Fibroblast of lung (primary cell): Measurements from ENCODE around the gene SH2B3. TPM values are rescaled to one million over a fixed set of nuclear protein-coding genes. Genes with fewer than 3 reads are reported as not detected.

Experiments used
- DNase-seq, 2 donors: peaks; one replicate each; pipeline versions ENCODE4 v3.0.0 to v3.0.0-alpha.2; 2010; ENCODE audit warnings: low read depth in 2 of 2
- H2AFZ ChIP-seq: 2 replicates; pipeline ENCODE4 v1.5.1; 2012; ENCODE audit warnings: low read length, control low read depth, inconsistent platforms
- H3K27ac ChIP-seq: 2 replicates; pipeline ENCODE4 v1.5.1; 2011; ENCODE audit warnings: low read length, control low read depth; ENCODE audit not compliant: insufficient read depth
- H3K27me3 ChIP-seq: 2 replicates; pipeline ENCODE4 v1.5.1; 2011; ENCODE audit warnings: mild to moderate bottlenecking, low read length; ENCODE audit not compliant: control insufficient read depth, insufficient read depth
- H3K36me3 ChIP-seq: 2 replicates; pipeline ENCODE4 v1.5.1; 2011; ENCODE audit warnings: low read length; ENCODE audit not compliant: control insufficient read depth, insufficient read depth
- H3K4me1 ChIP-seq: 2 replicates; pipeline ENCODE4 v1.5.1; 2011; ENCODE audit warnings: low read length; ENCODE audit not compliant: control insufficient read depth, insufficient read depth; ENCODE audit errors: extremely low read depth
- H3K4me2 ChIP-seq: 2 replicates; pipeline ENCODE4 v1.5.1; 2011; ENCODE audit warnings: low read length, control low read depth; ENCODE audit not compliant: insufficient read depth; ENCODE audit errors: extremely low read depth
- H3K4me3 ChIP-seq, 4 experiments: fragments of 200-600 bp in 1 of 4; sonication (generic) in 1 of 4; replicated peaks in 1 of 4; 2 replicates each; pipeline ENCODE4 v1.5.1; 2011 to 2016; ENCODE audit warnings: low read length in 4 of 4, low read depth in 3 of 4, mild to moderate bottlenecking in 3 of 4, control low read depth in 2 of 4, inconsistent platforms in 1 of 4, mixed read lengths in 1 of 4; ENCODE audit not compliant: insufficient read depth in 1 of 4; ENCODE audit errors: control extremely low read depth in 1 of 4
- H3K79me2 ChIP-seq: 2 replicates; pipeline ENCODE4 v1.5.1; 2012; ENCODE audit warnings: mild to moderate bottlenecking, low read length, inconsistent platforms; ENCODE audit not compliant: control insufficient read depth, insufficient read depth
- H3K9ac ChIP-seq: 2 replicates; pipeline ENCODE4 v1.5.1; 2011; ENCODE audit warnings: mild to moderate bottlenecking, low read length, control low read depth; ENCODE audit not compliant: insufficient read depth
- H3K9me3 ChIP-seq: 2 replicates; pipeline ENCODE4 v1.5.1; 2012; ENCODE audit warnings: low read depth, low read length; ENCODE audit not compliant: control insufficient read depth, insufficient read depth
- H4K20me1 ChIP-seq: 2 replicates; pipeline ENCODE4 v1.5.1; 2011; ENCODE audit warnings: low read length; ENCODE audit not compliant: control insufficient read depth, insufficient read depth; ENCODE audit errors: extremely low read depth
- CTCF ChIP-seq, 2 donors: IDR thresholded peaks in 1 of 2; conservative IDR thresholded peaks in 1 of 2; 1 replicate in 1 of 2; 2 replicates in 1 of 2; pipeline ENCODE4 v1.5.1; 2011 to 2012; ENCODE audit warnings: low read length in 2 of 2, control low read depth in 1 of 2, inconsistent platforms in 1 of 2, low read depth in 1 of 2, mild to moderate bottlenecking in 1 of 2
- EZH2 ChIP-seq: IDR thresholded peaks from 2 replicates; pipeline ENCODE4 v1.5.1; 2012; ENCODE audit warnings: low read length, control low read depth, mild to moderate bottlenecking; ENCODE audit errors: missing control alignments
- polyA plus RNA-seq, 2 donors: library from polyadenylated mRNA; depleted of rRNA in 1 of 2; stranded (reverse) in 1 of 2; unstranded in 1 of 2; fragments of >200 nt; gene quantifications; 2 replicates each; pipeline ENCODE4 v1.2.1, GENCODE V29; 2011 to 2012; ENCODE audit warnings: missing spikeins in 1 of 2
- total RNA-seq: library from RNA; depleted of rRNA; stranded (reverse); fragments of >200 nt; gene quantifications from 2 replicates; pipeline ENCODE4 v1.2.1, GENCODE V29; 2014

SH2B3 gene
- total and polyA plus RNA-seq, 2 donors (not counting 1 experiment from before 2014, with no cell fraction given) = 18.0 to 32.0 TPM

GRCh38 chr12:111404362-111405148, 1.2 kb upstream of the SH2B3 start:
- Histone ChIP-seq H3K4me2 (no peak overlapping the region), H3K9ac (no peak overlapping the region), H2AFZ (no peak overlapping the region), H3K27me3 (no peaks in the 10 kb centered on the region), H3K36me3 (no peaks in the 10 kb centered on the region), H4K20me1 (no peaks in the 10 kb centered on the region), H3K27ac (no peak overlapping the region), H3K79me2 (peaks cover 35% of the 10 kb centered on the region), H3K9me3 (no peaks in the 10 kb centered on the region), H3K4me3 (peak overlapping the region in 2 of 4 experiments; percentile 37 to 95), H3K4me1 (peaks cover 17% of the 10 kb centered on the region)
- peak; percentile 19 to 47 for DNase-seq
- TF ChIP-seq EZH2 (no peak), CTCF (conservative IDR thresholded peaks at IDR 0.05 in 1 of 2, IDR thresholded peaks at IDR 0.05 in 1 of 2; ENCODE audit: low read depth in 1 of 2, low read length in 2 of 2) (no peak)

GRCh38 chr12:111405149-111405858, 419 bp upstream of the SH2B3 start:
- TF ChIP-seq CTCF (conservative IDR thresholded peaks at IDR 0.05 in 1 of 2, IDR thresholded peaks at IDR 0.05 in 1 of 2; ENCODE audit: low read depth in 1 of 2, low read length in 2 of 2) (peak in 1 of 2 donors; percentile 35), EZH2 (no peak)
- no peaks in the 10 kb centered on the region for H3K36me3 ChIP-seq
- H3K27ac ChIP-seq = no peak overlapping the region
- H3K9ac ChIP-seq = no peak overlapping the region
- H4K20me1 ChIP-seq = no peaks in the 10 kb centered on the region
- H3K79me2 ChIP-seq = peaks cover 43% of the 10 kb centered on the region
- H3K4me3 ChIP-seq = peak overlapping the region; percentile 28 to 95 (median 42)
- H3K4me1 ChIP-seq = peaks cover 25% of the 10 kb centered on the region
- H2AFZ ChIP-seq = no peak overlapping the region
- H3K4me2 ChIP-seq = peak overlapping the region; percentile 61
- no peaks in the 10 kb centered on the region for H3K27me3 ChIP-seq
- no peaks in the 10 kb centered on the region for H3K9me3 ChIP-seq
- DNase-seq = peak; percentile 75 to 93
